Chondrocyte (in vitro differentiated cells): Measurements from ENCODE around the gene RRAGC. TPM values are rescaled to one million over a fixed set of nuclear protein-coding genes. Genes with fewer than 3 reads are reported as not detected.

Experiments
- DNase-seq: peaks from one replicate; pipeline ENCODE4 v3.0.0; 2021; ENCODE audit warnings: mixed read lengths, low spot score
- H3K27ac Mint-ChIP-seq: one replicate; pipeline ENCODE4 v1.8.0; 2021; ENCODE audit warnings: mild to moderate bottlenecking, moderate library complexity, mixed read lengths; ENCODE audit not compliant: unreplicated experiment
- H3K27me3 Mint-ChIP-seq: 2 replicates; pipeline ENCODE4 v1.8.0; 2021; ENCODE audit warnings: low read depth, mixed read lengths
- H3K36me3 Mint-ChIP-seq: 2 replicates; pipeline ENCODE4 v1.8.0; 2021; ENCODE audit warnings: low read depth, mixed read lengths
- H3K4me1 Mint-ChIP-seq: 2 replicates; pipeline ENCODE4 v1.8.0; 2021; ENCODE audit warnings: low read depth, mild to moderate bottlenecking, mixed read lengths
- H3K4me3 Mint-ChIP-seq: one replicate; pipeline ENCODE4 v1.8.0; 2021; ENCODE audit warnings: mild to moderate bottlenecking, moderate library complexity, mixed read lengths; ENCODE audit not compliant: unreplicated experiment
- H3K9me3 Mint-ChIP-seq: 2 replicates; pipeline ENCODE4 v1.8.0; 2021; ENCODE audit warnings: low read depth, mixed read lengths
- total RNA-seq: library from RNA; stranded (reverse); gene quantifications from 3 replicates; pipeline ENCODE4 v1.2.1, GENCODE V29; 2021
- TF ChIP-seq, protein P1 (sequence below): fragments of 200-600 bp; sonication (generic); IDR thresholded peaks from 2 replicates; pipeline ENCODE4 v1.5.0; 2021; ENCODE audit warnings: antibody characterized with exemption, mild to moderate bottlenecking, moderate library complexity

RRAGC gene
- total RNA-seq, 1 donor from 2014 or later, result 71.7 TPM

DNA sequence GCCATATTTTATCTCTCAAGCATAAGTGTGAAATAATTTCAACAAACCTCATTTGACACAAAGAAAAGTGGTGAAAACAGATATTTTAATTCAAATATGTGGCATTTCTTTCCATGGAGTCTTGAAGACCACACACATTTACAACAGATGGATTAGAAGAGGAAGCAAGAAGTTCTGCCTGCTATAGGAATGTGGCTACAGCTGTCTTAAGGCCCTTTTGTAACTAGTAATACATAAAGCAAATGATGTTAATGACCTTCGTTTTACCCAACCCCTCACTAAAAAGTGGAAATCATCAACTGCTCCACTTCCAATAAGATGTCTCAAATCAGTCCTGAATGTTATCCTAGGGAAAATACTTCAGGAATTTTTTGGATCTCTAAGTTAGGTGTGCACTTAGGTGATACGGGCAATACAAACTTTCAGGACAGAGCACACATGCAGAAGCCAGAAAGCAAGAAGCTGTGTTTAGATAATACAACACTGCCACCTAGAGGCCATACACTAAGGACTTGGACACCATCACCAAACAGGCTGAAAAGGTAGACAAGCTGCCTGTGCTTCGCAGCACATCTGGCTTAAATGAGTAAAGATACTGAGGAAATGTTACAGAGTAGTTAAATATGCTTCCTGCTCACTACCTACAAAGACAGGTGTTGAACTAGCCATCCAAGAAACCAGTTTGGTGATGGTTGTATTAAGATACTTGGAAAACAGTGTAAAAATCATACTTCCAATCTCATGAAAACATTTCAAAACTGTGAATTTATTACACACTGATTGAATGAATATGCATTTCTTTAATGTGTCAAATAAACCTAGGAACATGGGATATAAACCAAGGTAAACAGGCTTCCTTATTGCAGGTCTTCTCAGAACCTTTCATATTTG is 24.4 kb downstream of the RRAGC start:
- H3K27ac Mint-ChIP-seq, result no peak overlapping the region
- no peak for DNase-seq
- peaks cover 12% of the 10 kb centered on the region for H3K4me1 Mint-ChIP-seq
- TF ChIP-seq, protein P1, sequence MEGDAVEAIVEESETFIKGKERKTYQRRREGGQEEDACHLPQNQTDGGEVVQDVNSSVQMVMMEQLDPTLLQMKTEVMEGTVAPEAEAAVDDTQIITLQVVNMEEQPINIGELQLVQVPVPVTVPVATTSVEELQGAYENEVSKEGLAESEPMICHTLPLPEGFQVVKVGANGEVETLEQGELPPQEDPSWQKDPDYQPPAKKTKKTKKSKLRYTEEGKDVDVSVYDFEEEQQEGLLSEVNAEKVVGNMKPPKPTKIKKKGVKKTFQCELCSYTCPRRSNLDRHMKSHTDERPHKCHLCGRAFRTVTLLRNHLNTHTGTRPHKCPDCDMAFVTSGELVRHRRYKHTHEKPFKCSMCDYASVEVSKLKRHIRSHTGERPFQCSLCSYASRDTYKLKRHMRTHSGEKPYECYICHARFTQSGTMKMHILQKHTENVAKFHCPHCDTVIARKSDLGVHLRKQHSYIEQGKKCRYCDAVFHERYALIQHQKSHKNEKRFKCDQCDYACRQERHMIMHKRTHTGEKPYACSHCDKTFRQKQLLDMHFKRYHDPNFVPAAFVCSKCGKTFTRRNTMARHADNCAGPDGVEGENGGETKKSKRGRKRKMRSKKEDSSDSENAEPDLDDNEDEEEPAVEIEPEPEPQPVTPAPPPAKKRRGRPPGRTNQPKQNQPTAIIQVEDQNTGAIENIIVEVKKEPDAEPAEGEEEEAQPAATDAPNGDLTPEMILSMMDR, result peak; percentile 94
- no peaks in the 10 kb centered on the region for H3K9me3 Mint-ChIP-seq
- H3K27me3 Mint-ChIP-seq, result peaks cover 2% of the 10 kb centered on the region
- H3K36me3 Mint-ChIP-seq, result peaks cover 15% of the 10 kb centered on the region
- H3K4me3 Mint-ChIP-seq, result no peak overlapping the region

GRCh38 chr1:38834221-38834782 is 25.3 kb downstream of the RRAGC start:
- Mint-ChIP-seq H3K27me3 (peaks cover 2% of the 10 kb centered on the region), H3K36me3 (peaks cover 12% of the 10 kb centered on the region), H3K27ac (no peak overlapping the region), H3K4me3 (no peak overlapping the region), H3K4me1 (peaks cover 11% of the 10 kb centered on the region), H3K9me3 (no peaks in the 10 kb centered on the region)
- no peak for DNase-seq
- TF ChIP-seq, protein P1, result no peak

DNA sequence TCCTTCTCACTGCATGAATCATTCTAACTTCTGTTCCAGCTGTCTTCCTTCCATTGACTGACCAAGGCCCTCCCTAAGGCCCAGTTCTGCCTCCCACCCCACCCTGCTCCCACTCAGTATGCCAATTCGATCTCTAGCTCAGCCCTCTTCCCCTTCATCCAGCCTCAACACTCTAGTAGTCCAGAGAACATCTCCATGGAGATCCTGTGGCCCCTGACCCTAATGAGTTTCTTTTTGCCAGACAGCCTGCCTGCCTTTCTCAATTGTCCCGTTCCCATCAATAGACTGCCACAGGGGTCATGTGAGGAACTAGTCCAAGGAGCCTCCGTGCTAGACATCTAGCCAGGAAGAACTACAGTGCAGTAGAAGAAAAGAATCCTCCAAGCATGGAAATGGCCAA is 26.4 kb downstream of the RRAGC start:
- Mint-ChIP-seq H3K4me1 (peaks cover 11% of the 10 kb centered on the region), H3K27ac (no peak overlapping the region), H3K36me3 (peaks cover 4% of the 10 kb centered on the region), H3K9me3 (no peaks in the 10 kb centered on the region), H3K4me3 (no peak overlapping the region), H3K27me3 (peaks cover 5% of the 10 kb centered on the region)
- TF ChIP-seq, protein P1, result no peak
- no peak for DNase-seq

DNA sequence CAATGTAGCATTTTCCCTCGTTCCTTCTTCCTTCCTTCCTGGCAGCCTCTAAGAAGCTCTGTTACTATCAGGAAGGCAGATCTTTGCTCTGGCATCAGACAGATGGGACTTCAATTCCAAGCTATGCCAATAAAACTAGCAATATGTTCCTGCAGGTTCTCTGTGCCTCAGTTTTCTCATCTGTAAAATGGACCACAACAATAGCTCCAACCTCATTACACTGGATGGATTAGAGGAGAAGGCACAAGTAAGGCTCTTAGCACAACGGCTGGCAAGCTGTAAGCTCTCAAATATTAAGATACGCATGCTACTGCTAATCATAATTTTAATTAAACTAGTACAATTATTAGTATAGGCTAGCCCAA is 27.2 kb downstream of the RRAGC start:
- Mint-ChIP-seq H3K4me3 (no peak overlapping the region), H3K36me3 (no peaks in the 10 kb centered on the region), H3K27me3 (peaks cover 5% of the 10 kb centered on the region), H3K4me1 (peaks cover 11% of the 10 kb centered on the region), H3K9me3 (no peaks in the 10 kb centered on the region), H3K27ac (no peak overlapping the region)
- no peak for DNase-seq
- TF ChIP-seq, protein P1, result no peak

DNA sequence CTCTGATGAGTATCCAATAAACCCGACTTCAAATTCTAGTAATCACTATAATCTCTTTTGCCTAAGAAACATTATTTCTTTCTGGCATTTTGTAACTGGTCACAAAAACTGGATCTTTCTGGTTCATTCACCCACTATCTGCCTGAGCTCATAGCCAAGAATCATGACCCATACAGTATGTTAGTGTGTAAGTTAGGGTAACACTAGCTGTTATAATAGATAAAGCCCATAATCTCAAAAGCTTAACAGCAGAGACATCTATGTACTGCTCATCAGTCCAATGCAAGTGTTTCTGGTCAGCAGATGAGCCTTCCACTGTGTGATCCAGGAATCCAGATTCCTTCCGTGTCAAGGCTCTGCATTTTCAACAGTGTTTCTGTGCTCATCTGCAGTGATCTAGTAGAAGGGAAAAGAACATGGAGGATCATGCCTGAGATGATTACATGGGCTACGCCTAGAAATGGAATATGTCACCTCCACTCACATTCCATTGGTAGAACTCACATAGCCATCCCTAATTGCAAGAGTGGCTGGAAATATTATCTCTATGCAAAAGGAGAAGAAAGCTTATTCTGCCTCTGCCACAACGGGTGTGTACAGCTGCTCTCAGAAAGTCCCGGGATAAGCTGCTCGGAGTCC is 27.7 kb downstream of the RRAGC start:
- TF ChIP-seq, protein P1, result no peak
- H3K36me3 Mint-ChIP-seq, result no peaks in the 10 kb centered on the region
- no peaks in the 10 kb centered on the region for H3K9me3 Mint-ChIP-seq
- no peak for DNase-seq
- no peak overlapping the region for H3K4me3 Mint-ChIP-seq
- peaks cover 5% of the 10 kb centered on the region for H3K27me3 Mint-ChIP-seq
- peaks cover 11% of the 10 kb centered on the region for H3K4me1 Mint-ChIP-seq
- no peak overlapping the region for H3K27ac Mint-ChIP-seq
